Stimulated activated CD4-positive, alpha-beta T cell treated with anti-CD3 and anti-CD28 coated beads, Interleukin-1b, Interleukin-23, amount 100 ng/mL, for 24 hours (primary cell): ENCODE measurements around the gene THOC2.
"Not testable (repeated sequence)": the region's sequence is repeated elsewhere in the genome, so short reads cannot be mapped to it uniquely, and the experiment has no call there.

Experiments used
- DNase-seq, 4 experiments: peaks; one replicate each; pipeline ENCODE4 v3.0.0-alpha.2; 2020; ENCODE audit warnings: low read depth in 4 of 4, low spot score in 1 of 4

Gene THOC2

GRCh38 chrX:123738378-123738940 is 5.6 kb upstream of the THOC2 start:
- no peak for DNase-seq

- no peak for DNase-seq
Measured at GRCh38 chrX:123736333-123736921, 3.6 kb upstream of the THOC2 start.

GRCh38 chrX:123735137-123735536 is 2.3 kb upstream of the THOC2 start:
- DNase-seq: not testable (repeated sequence)

DNA sequence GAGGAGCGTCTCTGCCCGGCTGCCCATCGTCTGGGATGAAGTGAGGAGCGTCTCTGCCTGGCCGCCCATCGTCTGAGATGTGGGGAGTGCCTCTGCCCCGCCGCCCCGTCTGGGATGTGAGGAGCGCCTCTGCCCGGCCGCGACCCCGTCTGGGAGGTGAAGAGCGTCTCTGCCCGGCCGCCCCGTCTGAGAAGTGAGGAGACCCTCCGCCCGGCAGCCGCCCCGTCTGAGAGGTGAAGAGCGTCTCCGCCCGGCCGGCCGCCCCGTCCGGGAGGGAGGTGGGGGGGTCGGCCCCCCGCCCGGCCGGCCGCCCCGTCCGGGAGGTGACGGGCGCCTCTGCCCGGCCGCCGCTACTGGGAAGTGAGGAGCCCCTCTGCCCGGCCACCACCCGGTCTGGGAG is 1.2 kb upstream of the THOC2 start:
- not testable (repeated sequence) for DNase-seq

GRCh38 chrX:123731987-123732669 is 724 bp downstream of the THOC2 start:
- no peak for DNase-seq

DNA sequence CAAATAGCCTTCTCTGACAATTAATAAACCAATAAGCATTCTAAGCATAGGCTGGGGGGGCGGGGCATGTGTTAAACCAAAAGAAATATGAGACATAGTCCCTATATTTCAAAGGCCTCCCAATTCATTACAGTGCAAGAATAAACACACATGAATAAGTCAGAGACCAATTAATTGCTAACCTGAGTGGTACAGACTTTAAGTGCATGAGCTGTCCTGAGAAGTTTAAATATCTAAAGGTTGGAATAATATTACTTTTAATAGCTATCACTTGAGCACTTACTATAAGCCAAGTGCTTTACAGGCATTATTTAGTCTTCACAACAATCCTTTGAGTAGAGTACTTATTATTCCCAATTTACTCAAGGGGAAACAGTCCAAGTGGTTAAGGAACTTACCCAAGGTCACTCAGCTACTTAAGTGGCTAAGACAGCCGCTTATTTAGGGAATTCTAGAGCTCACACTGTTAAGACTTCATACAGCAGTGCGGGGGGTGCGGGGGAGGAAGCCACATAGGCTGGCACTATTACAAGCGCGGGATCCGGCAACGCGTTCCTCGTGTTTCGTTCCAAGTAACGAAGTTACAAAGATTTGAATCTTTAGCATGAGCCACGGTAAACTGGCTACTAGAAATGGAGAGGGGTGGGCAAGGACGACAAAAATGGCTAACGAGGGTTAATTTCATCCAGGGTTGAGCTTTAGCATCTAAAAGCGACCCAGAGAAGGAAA is 1.4 kb downstream of the THOC2 start:
- no peak for DNase-seq

GRCh38 chrX:123728554-123728953 is 4.3 kb downstream of the THOC2 start:
- no peak for DNase-seq

- no peak for DNase-seq
Measured at GRCh38 chrX:123728016-123728415, 4.8 kb downstream of the THOC2 start.

- DNase-seq: not testable (repeated sequence)
Measured at GRCh38 chrX:123722193-123722592, 10.7 kb downstream of the THOC2 start.

- DNase-seq: no peak
Measured at GRCh38 chrX:123720486-123720885, 12.4 kb downstream of the THOC2 start.

DNA sequence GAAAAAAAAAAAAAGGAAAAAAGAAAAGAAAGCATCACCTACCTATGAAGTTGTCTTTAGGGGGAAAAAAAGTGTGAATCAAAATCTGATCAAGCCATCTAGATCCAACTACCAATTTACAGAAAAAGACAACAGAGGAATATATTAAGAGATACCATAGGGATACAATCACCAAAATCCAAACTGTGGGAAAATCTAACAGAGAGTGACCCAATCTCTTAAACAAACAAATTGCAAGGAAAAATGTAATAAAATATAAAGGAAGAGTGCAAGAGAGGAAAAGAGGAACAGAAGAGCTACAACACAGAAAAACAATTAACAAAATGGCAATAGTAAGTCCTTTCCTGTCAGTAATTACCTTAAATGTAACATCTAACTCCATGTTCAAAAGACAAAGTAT is 19.0 kb downstream of the THOC2 start:
- no peak for DNase-seq

DNA sequence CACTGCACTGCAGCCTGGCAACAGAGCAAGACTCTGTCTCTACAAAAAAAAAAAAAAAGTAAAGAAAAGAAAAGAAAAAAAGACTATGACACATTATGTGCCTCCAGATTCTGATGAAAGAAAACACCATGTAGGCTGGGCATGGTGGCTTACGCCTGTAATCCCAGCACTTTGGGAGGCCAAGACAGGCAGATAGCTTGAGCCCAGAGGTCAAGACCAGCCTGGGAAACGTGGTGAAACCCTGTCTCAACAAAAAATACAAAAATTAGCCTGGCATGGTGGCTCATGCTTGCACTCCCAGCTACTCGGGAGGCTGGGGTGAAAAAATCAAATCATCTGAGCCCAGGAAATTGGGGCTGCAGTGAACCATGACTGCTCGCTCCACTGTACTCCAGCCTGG is 19.4 kb downstream of the THOC2 start:
- no peak for DNase-seq

- DNase-seq: not testable (repeated sequence)
Measured at GRCh38 chrX:123711201-123711600, 21.7 kb downstream of the THOC2 start.

DNA sequence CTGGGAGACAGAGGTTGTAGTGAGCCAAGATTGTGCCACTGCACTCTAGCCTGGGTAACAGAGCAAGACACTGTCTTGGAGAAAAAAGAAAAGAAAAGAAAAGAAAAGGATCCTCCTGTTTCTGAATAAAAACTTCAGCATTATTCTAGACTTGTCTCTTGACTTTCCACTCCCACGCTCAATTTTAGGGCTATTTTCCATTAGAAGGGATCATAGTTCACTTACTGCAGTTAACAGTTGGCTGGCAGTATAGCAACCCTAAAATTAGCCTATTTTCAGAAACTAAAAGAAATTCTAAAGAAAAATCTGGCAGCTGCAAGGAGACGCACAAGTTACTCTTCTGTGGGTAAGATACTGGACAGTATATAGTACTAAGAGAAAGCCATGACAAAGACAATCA is 28.1 kb downstream of the THOC2 start:
- no peak for DNase-seq

DNA sequence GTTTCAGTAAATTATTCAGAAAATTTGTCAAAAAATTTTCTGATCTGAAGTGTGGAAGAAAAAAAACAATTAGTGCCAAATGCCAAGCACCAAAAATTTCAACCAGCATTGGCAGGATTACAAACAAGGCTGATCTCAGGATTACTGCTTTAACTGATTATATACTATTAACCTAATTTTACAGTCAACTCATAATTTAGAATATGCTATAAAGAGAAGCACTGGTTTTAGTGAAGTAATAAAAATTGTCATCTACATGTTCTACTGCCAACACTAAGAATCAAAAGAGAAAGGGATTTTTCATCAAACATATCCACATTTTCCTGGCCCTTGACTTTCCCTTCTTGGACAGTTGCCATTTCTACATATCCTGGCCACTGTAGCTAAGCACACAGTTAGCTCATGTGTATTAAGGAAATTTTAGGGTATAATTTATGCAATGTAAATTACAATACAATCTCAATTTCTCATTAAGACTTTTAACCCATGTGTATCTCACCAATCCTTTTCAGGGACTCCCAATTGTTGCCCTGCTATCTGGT is 33.8 kb downstream of the THOC2 start:
- no peak for DNase-seq

DNA sequence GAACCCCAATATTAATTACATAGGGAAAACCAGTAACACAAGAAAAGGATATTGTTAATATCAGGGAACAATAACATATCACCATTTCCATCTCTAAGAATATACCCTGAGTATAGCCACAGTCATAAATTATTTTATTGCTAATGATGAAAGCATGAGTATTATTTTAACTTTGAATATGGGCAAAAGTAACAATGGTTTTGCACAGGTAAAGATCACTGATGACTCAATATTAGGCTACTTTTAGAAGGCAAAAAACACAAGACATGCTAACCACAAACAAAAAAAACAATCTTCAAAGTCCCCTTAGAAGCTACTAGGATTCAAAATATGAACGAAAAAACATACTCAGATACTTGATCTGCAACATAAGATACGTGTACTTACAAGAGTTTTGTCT is 36.5 kb downstream of the THOC2 start:
- DNase-seq: no peak

DNA sequence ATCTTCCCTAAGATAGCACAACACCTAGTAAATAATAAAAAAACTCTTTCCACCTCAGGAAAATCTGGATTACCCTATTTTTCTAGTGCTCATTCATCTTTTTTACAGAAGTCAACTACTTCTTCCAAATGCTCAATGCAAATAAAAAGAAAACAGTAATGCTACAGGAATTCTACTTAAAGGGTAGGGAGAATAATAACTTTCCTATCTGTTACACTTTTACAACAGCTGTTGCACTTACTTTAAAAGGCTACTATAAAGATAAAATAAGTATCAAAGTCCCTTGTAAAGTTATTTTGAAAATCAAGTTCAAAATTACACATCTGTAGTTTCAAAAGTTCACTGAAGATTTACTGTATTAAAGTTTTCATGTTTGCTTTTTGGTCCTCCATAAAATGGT is 37.6 kb downstream of the THOC2 start:
- DNase-seq: no peak

DNA sequence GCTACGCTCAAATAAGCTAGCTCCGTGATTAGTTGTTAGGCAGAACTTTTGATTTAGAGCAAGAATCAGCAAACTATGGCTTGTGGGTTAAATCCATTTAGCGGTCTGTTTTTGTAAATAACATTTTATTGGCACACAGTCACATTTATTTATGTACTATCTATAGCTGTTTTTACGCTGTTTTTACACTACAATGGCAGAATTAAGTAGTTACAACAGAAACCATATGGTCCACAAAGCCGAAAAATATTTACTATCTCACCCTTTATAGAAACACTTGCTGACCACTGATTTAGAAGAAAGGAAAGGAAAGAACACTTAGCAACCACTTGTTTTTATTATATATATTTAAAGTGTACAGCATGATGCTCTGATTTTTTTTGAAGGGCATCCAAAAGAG is 41.1 kb downstream of the THOC2 start:
- DNase-seq: no peak

DNA sequence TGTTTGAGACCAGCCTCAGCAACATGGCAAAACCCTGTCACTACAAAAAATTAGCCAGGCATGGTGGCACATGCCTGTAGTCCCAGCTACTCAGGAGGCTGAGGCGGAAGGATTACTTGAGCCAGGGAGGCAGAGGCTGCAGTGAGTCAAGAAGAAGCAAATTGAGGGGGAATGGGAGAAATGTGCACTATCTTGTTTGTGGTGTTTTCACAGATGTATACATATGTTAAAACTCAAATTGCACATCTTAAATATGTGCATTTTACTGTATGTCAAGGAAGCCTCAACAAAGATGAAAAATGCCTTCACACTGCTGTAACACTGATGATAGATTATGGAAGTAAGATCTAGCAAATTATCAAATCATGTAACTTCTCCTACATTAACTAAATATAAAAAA is 44.3 kb downstream of the THOC2 start:
- no peak for DNase-seq

GRCh38 chrX:123685232-123685631 is 47.6 kb downstream of the THOC2 start:
- DNase-seq: no peak

- DNase-seq: no peak
Measured at GRCh38 chrX:123682186-123682585, 50.7 kb downstream of the THOC2 start.
